NCI-H524 treated with DMSO at 0.1 percent for 48 hours (cell line): ENCODE data around the gene EVA1B.

Experiments
- DNase-seq: peaks from one replicate; lab custom pipeline; 2025; lab: John Stamatoyannopoulos, UW

Gene EVA1B

GRCh38 chr1:36309397-36309796, 14.0 kb downstream of the EVA1B start:
- DNase-seq = no peak

DNA sequence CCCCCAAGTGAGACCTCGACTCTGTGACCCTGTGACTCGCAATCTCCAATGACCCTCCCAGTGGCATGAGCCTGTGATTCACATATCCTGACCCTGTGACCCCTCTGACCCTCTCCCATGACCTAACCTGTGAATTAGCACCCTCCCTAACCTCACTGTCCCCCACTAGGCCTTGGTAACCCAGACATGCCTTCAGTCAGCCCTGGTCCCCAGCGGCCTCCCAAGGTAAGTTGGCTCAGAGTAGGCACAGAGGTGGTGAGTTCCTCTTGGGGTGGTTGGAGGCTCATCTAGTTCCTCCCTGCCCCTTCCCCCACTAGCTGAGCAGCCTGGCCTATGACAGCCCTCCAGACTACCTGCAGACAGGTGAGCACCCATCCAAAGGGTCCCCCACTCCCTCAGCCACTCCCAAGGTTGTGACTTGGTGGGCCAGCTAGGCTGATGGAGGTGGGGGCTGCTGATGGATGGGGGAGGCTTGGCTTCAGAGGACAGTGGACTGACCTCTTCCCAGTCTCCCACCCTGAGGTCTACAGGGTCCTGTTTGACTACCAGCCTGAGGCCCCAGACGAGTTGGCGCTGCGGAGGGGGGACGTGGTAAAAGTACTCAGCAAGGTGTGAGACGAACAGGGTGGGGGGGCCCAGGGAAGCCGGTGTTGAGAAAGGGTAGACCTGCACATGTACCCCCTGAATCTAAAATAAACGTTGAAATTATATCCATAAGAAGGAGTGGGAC, 15.7 kb downstream of the EVA1B start:
- DNase-seq = no peak

DNA sequence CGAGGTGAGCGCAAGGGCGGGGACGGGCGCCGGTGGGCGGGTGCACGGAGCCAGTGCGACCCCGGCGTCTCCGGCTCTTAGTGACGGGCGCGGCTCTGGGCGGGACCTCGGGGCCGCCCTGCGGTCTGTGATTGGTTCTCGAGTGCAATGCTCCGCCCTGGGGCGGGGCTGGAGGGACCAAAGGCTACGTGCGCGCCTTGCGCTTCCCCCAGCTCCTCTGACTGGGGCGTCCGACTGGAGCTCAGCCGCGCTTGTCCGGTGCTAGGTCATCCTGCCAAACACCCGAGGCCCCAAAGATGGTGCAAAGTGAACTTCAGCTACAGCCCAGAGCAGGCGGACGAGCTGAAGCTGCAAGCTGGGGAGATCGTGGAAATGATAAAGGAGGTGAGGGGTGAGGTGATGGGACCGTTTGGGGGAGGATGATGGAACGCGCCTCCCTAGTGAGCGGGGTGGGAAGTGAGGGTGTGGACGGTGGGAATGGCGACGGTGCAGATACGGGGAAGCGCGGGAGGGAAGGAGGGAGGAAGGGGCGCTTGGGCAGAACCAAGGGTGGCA, 16.5 kb downstream of the EVA1B start:
- peak; percentile 60 for DNase-seq

GRCh38 chr1:36306210-36306901, 17.1 kb downstream of the EVA1B start, which contains the start of gene SH3D21:
Gene SH3D21 (plus strand): TSS chr1:36306368. CDS start chr1:36306421, 53 bp downstream.
- no peak for DNase-seq

DNA sequence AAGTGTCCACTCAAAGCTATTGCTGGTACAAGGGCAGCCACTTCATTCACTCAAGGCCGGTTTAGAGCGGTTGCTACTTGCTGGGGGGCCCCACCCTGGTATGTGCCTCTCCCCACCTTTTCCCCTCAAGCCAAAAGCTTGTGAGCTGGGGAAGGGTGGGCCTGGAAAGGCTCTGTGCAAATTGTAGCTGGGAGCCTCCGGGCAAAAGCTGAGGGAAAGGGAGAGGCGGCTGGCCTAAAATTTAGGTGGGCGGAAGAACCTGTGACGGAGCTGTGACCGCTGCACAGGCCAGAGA, 17.6 kb downstream of the EVA1B start:
- no peak for DNase-seq

DNA sequence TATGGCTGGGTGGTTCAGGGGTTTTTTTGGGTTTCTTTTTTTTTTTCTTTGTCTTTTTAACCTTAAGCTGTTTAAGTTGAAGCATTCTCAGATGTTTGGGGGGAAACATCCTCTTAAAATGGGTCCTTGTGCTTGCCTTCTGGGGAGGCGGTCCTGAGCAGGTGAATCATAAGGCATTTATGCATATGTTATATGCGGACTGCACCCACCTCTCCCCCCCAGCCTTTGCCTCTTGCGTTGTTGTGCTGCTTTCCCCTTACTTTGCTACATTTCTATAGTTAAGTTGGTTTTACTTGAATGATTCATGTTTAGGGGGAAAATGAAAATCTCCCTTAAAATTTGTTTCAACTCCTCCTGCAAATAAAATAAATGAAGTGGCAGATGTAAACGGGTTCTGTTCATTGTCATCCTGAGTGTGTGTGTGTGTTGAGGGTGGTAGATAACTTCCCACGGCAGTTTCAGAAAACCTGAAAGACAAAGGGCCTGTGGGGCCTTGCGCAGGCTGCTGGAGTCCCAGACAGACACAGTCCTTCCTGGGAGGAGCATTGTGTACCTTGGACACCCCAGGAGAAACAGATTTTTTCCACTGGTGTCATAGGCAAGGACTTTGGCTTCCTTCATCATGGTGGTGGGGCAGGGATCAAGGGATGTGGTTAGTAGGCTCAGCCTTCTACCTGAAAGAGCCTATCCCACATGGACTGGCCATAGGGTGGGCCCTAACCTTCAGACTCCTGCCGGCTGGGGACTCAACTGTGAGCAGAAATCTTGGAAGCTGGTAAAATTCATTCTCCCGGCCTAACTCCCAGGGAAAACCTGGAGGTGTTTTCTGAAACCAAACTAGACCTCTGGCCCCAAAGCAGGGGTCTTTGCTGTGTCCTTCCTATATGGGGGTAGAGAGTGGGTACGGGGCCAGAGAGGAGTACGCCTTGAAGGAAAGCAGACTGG, 18.2 kb downstream of the EVA1B start:
- DNase-seq = no peak

GRCh38 chr1:36304521-36304920, 18.9 kb downstream of the EVA1B start:
- DNase-seq = no peak

- DNase-seq = no peak
Measured at GRCh38 chr1:36303650-36304360, 19.6 kb downstream of the EVA1B start.

DNA sequence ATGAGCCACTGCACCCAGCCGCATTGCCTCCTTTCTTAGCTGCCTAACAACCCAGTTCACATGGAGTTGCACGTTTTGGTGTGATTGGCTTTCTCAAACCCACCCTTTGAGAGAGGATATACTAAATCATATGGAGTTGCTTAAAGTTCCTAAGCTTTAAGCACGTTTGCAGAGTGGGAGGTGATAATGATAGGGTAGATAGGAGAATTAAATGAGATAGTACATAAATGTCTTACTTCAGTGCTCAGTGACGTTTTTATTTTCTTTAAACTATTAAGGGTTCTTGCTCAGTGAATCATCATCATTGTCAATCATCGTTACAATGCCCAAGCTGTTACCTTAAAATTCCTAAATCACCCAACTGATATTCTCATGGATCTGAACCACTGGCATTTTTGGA, 20.2 kb downstream of the EVA1B start:
- no peak for DNase-seq

DNA sequence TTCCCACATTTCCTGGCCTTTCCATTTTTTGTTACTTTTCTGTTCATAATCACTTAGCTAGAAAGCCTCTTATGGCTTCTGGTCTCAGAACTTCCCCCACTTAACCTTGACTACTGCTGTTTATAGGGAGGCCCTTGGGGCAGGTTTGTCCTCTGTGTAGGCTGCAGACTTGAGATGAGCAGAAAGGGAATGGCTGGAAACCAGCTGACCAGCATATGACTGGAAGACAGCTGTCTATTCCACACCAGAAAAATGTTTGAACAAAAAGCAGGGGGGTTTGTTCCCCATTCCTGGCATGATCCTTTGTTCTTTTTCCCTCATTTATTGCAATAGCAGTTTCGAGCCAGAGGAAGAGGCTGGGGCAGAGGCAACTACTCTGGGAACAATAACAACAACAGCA, 22.2 kb downstream of the EVA1B start:
- no peak for DNase-seq

DNA sequence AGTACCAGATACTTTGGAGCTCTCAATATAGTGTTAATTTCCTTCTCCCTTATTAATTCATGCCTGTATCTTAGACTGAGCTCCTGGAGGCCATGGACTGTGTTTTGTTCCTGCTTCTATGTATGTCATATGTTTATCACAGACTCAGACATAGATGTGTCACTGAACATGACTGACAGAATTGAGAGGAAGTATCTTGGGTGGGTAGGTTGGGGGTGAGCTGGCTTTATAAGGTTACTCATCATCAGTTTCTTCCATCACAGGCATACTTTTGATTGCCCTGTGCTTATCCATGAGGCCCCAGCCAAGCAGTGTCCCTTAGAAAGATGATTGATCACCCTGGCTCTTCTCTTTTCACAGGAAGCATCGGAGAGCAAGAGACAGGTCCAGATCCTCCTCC, 22.9 kb downstream of the EVA1B start:
- no peak for DNase-seq

GRCh38 chr1:36298640-36299039, 24.8 kb downstream of the EVA1B start:
- no peak for DNase-seq

- no peak for DNase-seq
Measured at GRCh38 chr1:36297062-36297461, 26.4 kb downstream of the EVA1B start.

GRCh38 chr1:36295390-36295789, 28.1 kb downstream of the EVA1B start:
- DNase-seq = no peak

DNA sequence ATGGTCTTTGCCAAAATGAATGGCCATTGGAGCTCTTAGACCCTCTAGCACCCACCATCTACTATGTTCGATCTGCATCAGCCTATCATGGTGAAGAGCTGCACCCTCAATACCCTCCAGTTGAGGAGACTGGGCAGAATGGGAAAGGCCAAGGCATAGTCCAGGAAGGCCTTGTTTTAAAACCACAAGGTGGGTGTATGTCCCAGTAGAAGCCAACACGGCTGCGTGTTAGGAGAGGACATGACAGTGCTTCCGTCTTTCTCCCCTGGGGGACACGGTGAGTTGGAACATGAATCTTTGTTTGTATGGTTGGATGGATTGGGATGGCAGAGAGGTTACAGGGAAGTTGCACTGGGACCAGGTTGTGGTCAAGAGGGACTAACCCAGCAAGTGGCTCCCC, 35.9 kb downstream of the EVA1B start:
- DNase-seq = no peak

DNA sequence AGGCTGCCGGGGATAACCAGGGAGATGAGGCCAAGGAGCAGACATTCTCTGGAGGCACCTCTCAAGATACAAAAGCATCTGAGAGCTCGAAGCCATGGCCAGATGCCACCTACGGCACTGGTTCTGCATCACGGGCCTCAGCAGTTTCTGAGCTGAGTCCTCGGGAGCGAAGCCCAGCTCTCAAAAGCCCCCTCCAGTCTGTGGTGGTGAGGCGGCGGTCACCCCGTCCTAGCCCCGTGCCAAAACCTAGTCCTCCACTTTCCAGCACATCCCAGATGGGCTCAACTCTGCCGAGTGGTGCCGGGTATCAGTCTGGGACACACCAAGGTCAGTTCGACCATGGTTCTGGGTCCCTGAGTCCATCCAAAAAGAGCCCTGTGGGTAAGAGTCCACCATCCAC, 36.6 kb downstream of the EVA1B start:
- DNase-seq = no peak

- DNase-seq = peak; percentile 23
Measured at GRCh38 chr1:36285443-36286101, 37.9 kb downstream of the EVA1B start.

GRCh38 chr1:36284517-36284916, 38.9 kb downstream of the EVA1B start:
- no peak for DNase-seq

- DNase-seq = no peak
Measured at GRCh38 chr1:36284061-36284460, 39.4 kb downstream of the EVA1B start.

- no peak for DNase-seq
Measured at GRCh38 chr1:36279789-36280296, 43.6 kb downstream of the EVA1B start.
